H1 (cell line): ENCODE data around the gene CRTC3. TPM values are rescaled to one million over a fixed set of nuclear protein-coding genes. Genes with fewer than 3 reads are reported as not detected.

ENCODE experiments used
- CTCF ChIA-PET: fragments of 300-600 bp; sonication (Branson Sonifier 250); formaldehyde crosslinking; loops from one replicate; lab custom pipeline; 2021; ENCODE audit not compliant: partially characterized antibody; lab: Charles Lee
- POLR2A ChIA-PET: fragments of 300-600 bp; sonication (Branson Sonifier 250); formaldehyde crosslinking; loops from one replicate; lab custom pipeline; 2021; ENCODE audit warnings: inconsistent platforms; ENCODE audit not compliant: partially characterized antibody; lab: Charles Lee
- DNase-seq, 2 experiments: peaks; one replicate each; pipeline versions ENCODE4 v3.0.0 to v3.0.0-alpha.2; 2010 to 2022; ENCODE audit warnings: low spot score in 2 of 2, low read depth in 1 of 2, mixed read lengths in 1 of 2
- FAIRE-seq: peaks from 2 replicates; lab custom pipeline; 2011; peaks lifted over from hg19 to GRCh38; lab: Jason Lieb, UNC
- H2AFZ ChIP-seq: 2 replicates; pipeline ENCODE4 v1.8.1; 2012; ENCODE audit warnings: low read length, inconsistent platforms
- H2AK5ac ChIP-seq: 2 replicates; pipeline ENCODE4 v1.6.1; 2013; ENCODE audit warnings: low read depth, low read length
- H2BK120ac ChIP-seq: replicated peaks from 2 replicates; pipeline ENCODE3; 2013; ENCODE audit warnings: low read depth, low read length, inconsistent platforms
- H2BK12ac ChIP-seq: 2 replicates; pipeline ENCODE4 v1.6.1; 2013; ENCODE audit warnings: low read depth, low read length
- H2BK15ac ChIP-seq: 2 replicates; pipeline ENCODE4 v1.6.1; 2013; ENCODE audit warnings: low read length
- H2BK20ac ChIP-seq: 2 replicates; pipeline ENCODE4 v1.6.1; 2013; ENCODE audit warnings: low read length
- H2BK5ac ChIP-seq: 2 replicates; pipeline ENCODE4 v1.6.1; 2013; ENCODE audit warnings: low read depth, low read length
- H3K14ac ChIP-seq: 2 replicates; pipeline ENCODE4 v1.6.1; 2013; ENCODE audit warnings: inconsistent platforms; ENCODE audit not compliant: insufficient read length
- H3K18ac ChIP-seq: 2 replicates; pipeline ENCODE4 v1.6.1; 2013; ENCODE audit warnings: low read length; ENCODE audit errors: extremely low read depth
- H3K23ac ChIP-seq: 2 replicates; pipeline ENCODE4 v1.6.1; 2013; ENCODE audit warnings: inconsistent platforms; ENCODE audit not compliant: insufficient read length
- H3K23me2 ChIP-seq: 2 replicates; pipeline ENCODE4 v1.6.1; 2013; ENCODE audit warnings: low read depth, low read length
- H3K27ac ChIP-seq: 2 replicates; pipeline ENCODE4 v1.6.1; 2011; ENCODE audit warnings: low read depth, low read length, inconsistent platforms
- H3K27me3 ChIP-seq, 4 experiments: replicated peaks in 1 of 4; 1 replicate in 1 of 4; 2 replicates in 3 of 4; pipeline versions ENCODE4 v1.6.1 to v1.8.1; 2011 to 2013; ENCODE audit warnings: low read length in 3 of 4, mild to moderate bottlenecking in 3 of 4, inconsistent platforms in 2 of 4, mixed read lengths in 2 of 4, moderate library complexity in 1 of 4; ENCODE audit not compliant: control insufficient read depth in 3 of 4, insufficient read depth in 3 of 4; ENCODE audit errors: extremely low read depth in 1 of 4
- H3K36me3 ChIP-seq, 4 experiments: 2 replicates each; pipeline versions ENCODE4 v1.6.1 to v1.8.1; 2011 to 2013; ENCODE audit warnings: mild to moderate bottlenecking in 4 of 4, low read length in 3 of 4, moderate library complexity in 2 of 4, control low read depth in 1 of 4, inconsistent platforms in 1 of 4; ENCODE audit not compliant: insufficient read depth in 4 of 4, control insufficient read depth in 2 of 4
- H3K4ac ChIP-seq: replicated peaks from 2 replicates; pipeline ENCODE3; 2013; ENCODE audit warnings: low read length, low read depth, mixed read lengths, inconsistent platforms; ENCODE audit not compliant: insufficient read length
- H3K4me1 ChIP-seq, 4 experiments: replicated peaks in 1 of 4; 1 replicate in 1 of 4; 2 replicates in 3 of 4; pipeline versions ENCODE4 v1.6.1 to v1.8.1; 2011 to 2013; ENCODE audit warnings: low read length in 3 of 4, inconsistent platforms in 2 of 4, mixed read lengths in 1 of 4; ENCODE audit not compliant: insufficient read depth in 4 of 4, control insufficient read depth in 3 of 4
- H3K4me2 ChIP-seq, 2 experiments: 2 replicates each; pipeline versions ENCODE4 v1.6.1 to v1.8.1; 2011 to 2013; ENCODE audit warnings: low read depth in 2 of 2, low read length in 2 of 2, control low read depth in 1 of 2, inconsistent platforms in 1 of 2, mild to moderate bottlenecking in 1 of 2; ENCODE audit not compliant: insufficient read depth in 1 of 2
- H3K4me3 ChIP-seq, 4 experiments: fragments of 200-600, 300-600 bp in 1 of 4; sonication (generic), shearing (Covaris generic), sonication (Bioruptor Twin) in 1 of 4; 2 replicates each; pipeline versions ENCODE4 v1.5.1 to v1.8.1; 2011 to 2016; ENCODE audit warnings: low read length in 4 of 4, low read depth in 3 of 4, control low read depth in 2 of 4, inconsistent platforms in 2 of 4, mild to moderate bottlenecking in 2 of 4, mixed read lengths in 1 of 4, moderate library complexity in 1 of 4; ENCODE audit not compliant: insufficient read depth in 2 of 4; ENCODE audit errors: extremely low read depth in 1 of 4
- H3K56ac ChIP-seq: replicated peaks from 2 replicates; pipeline ENCODE3; 2013; ENCODE audit warnings: low read depth, mild to moderate bottlenecking, mixed read lengths, low read length, inconsistent platforms; ENCODE audit not compliant: insufficient read length
- H3K79me1 ChIP-seq: 2 replicates; pipeline ENCODE4 v1.6.1; 2013; ENCODE audit warnings: low read depth, low read length, control low read depth
- H3K79me2 ChIP-seq, 2 experiments: 2 replicates each; pipeline versions ENCODE4 v1.6.1 to v1.8.1; 2012 to 2013; ENCODE audit warnings: low read length in 2 of 2, mild to moderate bottlenecking in 2 of 2, inconsistent platforms in 1 of 2; ENCODE audit not compliant: insufficient read depth in 2 of 2, control insufficient read depth in 1 of 2
- H3K9ac ChIP-seq, 4 experiments: replicated peaks in 1 of 4; 1 replicate in 1 of 4; 2 replicates in 3 of 4; pipeline versions ENCODE4 v1.6.1 to v1.8.1; 2011 to 2013; ENCODE audit warnings: low read depth in 3 of 4, low read length in 3 of 4, control low read depth in 2 of 4, mild to moderate bottlenecking in 2 of 4, moderate library complexity in 2 of 4, inconsistent platforms in 1 of 4; ENCODE audit errors: extremely low read depth in 1 of 4
- H3K9me3 ChIP-seq, 2 experiments: 2 replicates each; pipeline versions ENCODE4 v1.6.1 to v1.8.1; 2012 to 2013; ENCODE audit warnings: mild to moderate bottlenecking in 2 of 2, moderate library complexity in 2 of 2, control low read depth in 1 of 2, inconsistent platforms in 1 of 2, low read depth in 1 of 2, low read length in 1 of 2, mixed read lengths in 1 of 2; ENCODE audit not compliant: insufficient read depth in 2 of 2
- H4K20me1 ChIP-seq, 2 experiments: replicated peaks in 1 of 2; 2 replicates each; pipeline versions ENCODE3 to v1.8.1; 2011 to 2013; ENCODE audit warnings: inconsistent platforms in 2 of 2, low read length in 2 of 2, mild to moderate bottlenecking in 1 of 2; ENCODE audit not compliant: insufficient read depth in 2 of 2, control insufficient read depth in 1 of 2
- H4K5ac ChIP-seq: 2 replicates; pipeline ENCODE4 v1.6.1; 2013; ENCODE audit warnings: low read length, low read depth, mixed read lengths, inconsistent platforms; ENCODE audit not compliant: insufficient read length
- H4K8ac ChIP-seq: 2 replicates; pipeline ENCODE4 v1.8.0; 2013; ENCODE audit warnings: mild to moderate bottlenecking, moderate library complexity, low read length, inconsistent platforms; ENCODE audit not compliant: insufficient read depth; ENCODE audit errors: extremely low read depth
- H4K91ac ChIP-seq: replicated peaks from 2 replicates; pipeline ENCODE3; 2013; ENCODE audit warnings: low read length, mixed read lengths, inconsistent platforms; ENCODE audit not compliant: insufficient read length
- EZH2 ChIP-seq: fragments of 200-600 bp; sonication (generic); IDR thresholded peaks from 2 replicates; pipeline ENCODE4 v1.7.1; 2012; ENCODE audit warnings: low read depth, mild to moderate bottlenecking, moderate library complexity, low read length, inconsistent platforms; ENCODE audit not compliant: severe bottlenecking
- GABPA ChIP-seq: IDR thresholded peaks from 2 replicates; pipeline ENCODE4 v1.6.1; 2011; ENCODE audit warnings: mild to moderate bottlenecking, low read length, moderate library complexity, borderline replicate concordance; ENCODE audit not compliant: insufficient read depth
- KDM5A ChIP-seq: fragments of 200-600 bp; IDR thresholded peaks from 2 replicates; pipeline ENCODE4 v1.7.1; 2012; ENCODE audit warnings: mild to moderate bottlenecking, low read length, inconsistent platforms, mixed read lengths
- POLR2AphosphoS5 ChIP-seq: IDR thresholded peaks from 2 replicates; pipeline ENCODE4 v1.6.1; 2011; ENCODE audit warnings: low read depth, low read length
- SIN3A ChIP-seq, 2 experiments: IDR thresholded peaks in 1 of 2; conservative IDR thresholded peaks in 1 of 2; 2 replicates each; pipeline ENCODE4 v1.6.1; 2011 to 2012; ENCODE audit warnings: low read length in 2 of 2, improper control_type of control experiment in 1 of 2, low read depth in 1 of 2, mild to moderate bottlenecking in 1 of 2
- SIRT6 ChIP-seq: IDR thresholded peaks from one replicate; pipeline ENCODE4 v1.7.1; 2012; ENCODE audit warnings: low read length, inconsistent platforms
- SUZ12 ChIP-seq: fragments of 200-600 bp; sonication (generic); IDR thresholded peaks from 2 replicates; pipeline ENCODE4 v1.6.1; 2012; ENCODE audit warnings: mild to moderate bottlenecking, inconsistent platforms, low read length, moderate library complexity, mixed read lengths
- WGBS, 2 experiments: shearing (Covaris generic) in 1 of 2; methylation state at CpG; one replicate each; pipeline versions ENCODE4 v1.1.6 to v1.1.7; 2013 to 2015; ENCODE audit warnings: low lambda C conversion rate in 2 of 2, mixed read lengths in 2 of 2, inconsistent platforms in 1 of 2, low coverage in 1 of 2, missing lambda C conversion rate in 1 of 2; ENCODE audit not compliant: insufficient replicate concordance in 2 of 2, insufficient coverage in 1 of 2, insufficient read length in 1 of 2; ENCODE audit errors: extremely low coverage in 1 of 2, missing lambda C conversion rate in 1 of 2; 5-methylcytosine and 5-hydroxymethylcytosine counted together
- polyA plus RNA-seq, 7 experiments: library from polyadenylated mRNA; depleted of rRNA in 3 of 7; stranded (reverse) in 5 of 7; unstranded in 2 of 7; fragments of >200 nt in 5 of 7; fragments of 200-250 nt in 2 of 7; gene quantifications; 1 replicate in 5 of 7; 2 replicates in 1 of 7; 4 replicates in 1 of 7; pipeline versions ENCODE4 v1.2.1 to v1.2.3, GENCODE V29; 2011 to 2013; ENCODE audit warnings: missing spikeins in 2 of 7, mixed read lengths in 2 of 7
- total RNA-seq: library from RNA; stranded (reverse); fragmentation: NEBNext Ultra II Directional; extraction: Animal tissue kit (Norgen Biotek cat#: 25700); gene quantifications from 2 replicates; pipeline ENCODE4 v1.2.1, GENCODE V29; 2021
- TF ChIP-seq, protein P1 (sequence below): IDR thresholded peaks from 2 replicates; pipeline ENCODE4 v1.6.1; 2012; ENCODE audit warnings: inconsistent platforms

CRTC3 gene
- total and polyA plus RNA-seq, 2 of the 8 experiments (the other 6 are each of a cell fraction or from before 2014, with no cell fraction given), result 5.0 to 5.3 TPM

DNA sequence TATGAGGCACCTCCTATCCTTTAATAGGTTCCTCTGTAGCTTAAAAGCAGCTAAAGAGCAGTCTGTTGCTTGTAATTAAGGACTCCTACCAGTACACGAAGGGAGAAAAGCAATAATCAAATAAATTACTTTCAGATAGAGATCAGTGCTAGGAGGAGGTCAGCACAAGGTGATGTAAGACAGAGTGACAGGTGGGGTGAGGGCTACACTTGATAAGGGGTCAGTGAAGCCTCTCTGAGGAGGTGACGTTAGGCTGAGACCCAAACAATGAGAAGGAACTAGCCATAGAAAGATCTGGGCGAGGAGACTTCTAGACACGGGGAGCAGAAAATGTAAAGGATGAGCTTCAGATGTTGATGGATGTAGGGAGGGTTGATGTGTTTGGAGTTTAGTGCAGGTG, 129.8 kb downstream of the CRTC3 start:
- Histone ChIP-seq H3K4ac (no peak overlapping the region), H3K9ac (no peak overlapping the region), H3K36me3 (no peaks in the 10 kb centered on the region), H3K79me1 (no peaks in the 10 kb centered on the region), H3K14ac (no peak overlapping the region), H2AFZ (no peak overlapping the region), H3K4me2 (no peak overlapping the region), H3K9me3 (no peaks in the 10 kb centered on the region), H2BK120ac (no peak overlapping the region), H2BK12ac (no peak overlapping the region), H3K27ac (no peak overlapping the region), H4K20me1 (no peaks in the 10 kb centered on the region), H3K56ac (no peak overlapping the region), H3K23ac (no peak overlapping the region), H3K4me1 (peaks cover 0 to 7% (median 4%) of the 10 kb centered on the region in 4 experiments; a peak in 5 of 7 replicates), H3K27me3 (no peaks in the 10 kb centered on the region; a peak in 2 of 7 replicates), H4K5ac (no peak overlapping the region), H2BK5ac (no peak overlapping the region), H3K23me2 (peaks cover 1% of the 10 kb centered on the region; the same call in 1 of the 2 replicates), H3K18ac (no peak overlapping the region), H2BK15ac (no peak overlapping the region), H3K79me2 (no peaks in the 10 kb centered on the region), H4K8ac (no peak overlapping the region), H2AK5ac (no peak overlapping the region), H3K4me3 (no peak overlapping the region), H2BK20ac (no peak overlapping the region), H4K91ac (no peak overlapping the region)
- ChIA-PET CTCF (interaction anchor here (1.0 to 2.1 kb wide), 3 partner anchors 11 to 226 kb away, joined by 3 to 6 read pairs (median 4); no protein-coding TSS in a partner anchor), POLR2A (no interaction called here)
- WGBS, 2 experiments, result 88% methylated on average over 4 of the region's 4 CpGs; no CpG with 5 or more reads in 1 of the 2 experiments
- FAIRE-seq, result no peak
- no peak for DNase-seq
- TF ChIP-seq SUZ12, result no peak
- TF ChIP-seq KDM5A, result no peak
- no peak for TF ChIP-seq EZH2
- no peak for TF ChIP-seq SIRT6
- TF ChIP-seq, protein P1, sequence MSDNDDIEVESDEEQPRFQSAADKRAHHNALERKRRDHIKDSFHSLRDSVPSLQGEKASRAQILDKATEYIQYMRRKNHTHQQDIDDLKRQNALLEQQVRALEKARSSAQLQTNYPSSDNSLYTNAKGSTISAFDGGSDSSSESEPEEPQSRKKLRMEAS, result no peak
- TF ChIP-seq SIN3A (conservative IDR thresholded peaks at IDR 0.05 in 1 of 2, IDR thresholded peaks at IDR 0.05 in 1 of 2; ENCODE audit: low read depth in 1 of 2, low read length in 2 of 2), result no peak
- no peak for TF ChIP-seq GABPA
- no peak for TF ChIP-seq POLR2AphosphoS5
